Measurements from ENCODE around the gene SUCO. TPM values are rescaled to one million over a fixed set of nuclear protein-coding genes. Genes with fewer than 3 reads are reported as not detected.

Gene SUCO
- polyA plus RNA-seq, 3 donors from 2014 or later, result 7.8 to 14.0 (median 8.2) TPM

DNA sequence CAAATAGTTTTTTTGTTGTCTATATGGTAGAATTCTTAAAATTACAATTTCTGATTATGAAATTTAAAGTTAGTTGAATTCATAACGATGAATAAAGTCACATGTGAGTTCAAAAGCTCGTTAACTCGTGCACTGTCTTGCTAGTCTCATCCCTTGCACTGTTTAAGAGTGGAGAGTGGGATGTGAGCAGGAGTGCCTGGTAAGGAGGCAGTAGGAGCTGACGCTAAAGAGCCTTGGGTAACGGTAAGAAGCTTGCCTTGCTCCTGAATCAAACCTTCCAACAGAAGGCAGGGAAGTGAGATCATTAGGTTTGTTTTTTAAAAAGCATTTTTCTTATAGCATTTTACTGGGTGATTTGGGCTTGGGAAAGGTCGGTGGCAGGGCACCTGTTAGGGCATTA is 123.6 kb downstream of the SUCO start:
- Mint-ChIP-seq H3K27ac (peak overlapping the region in 2 of 6 donors; percentile 2 to 74), H3K36me3 (peaks cover 7 to 24% (median 15%) of the 10 kb centered on the region in 3 donors), H3K9me3 (no peaks in the 10 kb centered on the region), H3K27me3 (ENCODE audit: low read depth in 3 of 3) (peaks cover 4 to 9% (median 7%) of the 10 kb centered on the region in 3 donors), H3K4me3 (peak overlapping the region in 3 of 5 donors; percentile 3 to 21 (median 3)), H3K4me1 (peaks cover 32 to 49% of the 10 kb centered on the region in 2 donors)
- no peak for DNase-seq

DNA sequence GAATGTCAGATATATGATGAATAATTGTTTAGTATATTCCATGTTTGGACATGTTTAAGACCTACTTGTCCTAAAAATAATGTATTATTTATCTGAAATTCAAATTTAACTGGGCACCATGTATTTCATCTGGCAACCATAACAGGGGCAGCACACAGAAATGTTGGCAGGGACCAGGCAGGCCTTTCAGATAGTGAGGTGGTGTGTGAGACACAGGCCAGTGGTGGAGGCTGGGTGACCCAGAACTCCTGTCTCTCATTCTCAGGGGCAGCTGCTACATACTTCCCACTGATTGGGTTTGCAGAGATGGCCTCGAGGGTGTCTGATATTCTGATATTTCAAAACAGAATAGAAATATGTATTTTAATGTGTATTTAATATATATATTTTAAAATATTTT is 124.6 kb downstream of the SUCO start:
- peaks cover 38 to 59% of the 10 kb centered on the region in 2 donors for H3K4me1 Mint-ChIP-seq
- no peak for DNase-seq
- peaks cover 9 to 27% (median 15%) of the 10 kb centered on the region in 3 donors for H3K36me3 Mint-ChIP-seq
- no peak overlapping the region for H3K4me3 Mint-ChIP-seq
- H3K27ac Mint-ChIP-seq, result peak overlapping the region in 1 of 6 donors; percentile 49
- H3K27me3 Mint-ChIP-seq (ENCODE audit: low read depth in 3 of 3), result peaks cover 4 to 9% (median 9%) of the 10 kb centered on the region in 3 donors
- no peaks in the 10 kb centered on the region for H3K9me3 Mint-ChIP-seq

GRCh38 chr1:172658871-172659453 is 126.0 kb downstream of the SUCO start, which contains the start of gene FASLG:
Gene FASLG (plus strand): TSS chr1:172659103. CDS start chr1:172659202, 99 bp downstream.
- peaks cover 48 to 65% of the 10 kb centered on the region in 2 donors for H3K4me1 Mint-ChIP-seq
- peak; percentile 74 to 83 (median 82) for DNase-seq
- peak within 1 kb of the TSS; percentile 98 to 99 (median 99) for H3K27ac Mint-ChIP-seq
- H3K27me3 Mint-ChIP-seq (ENCODE audit: low read depth in 3 of 3), result peaks cover 7 to 16% (median 13%) of the 10 kb centered on the region in 3 donors
- H3K36me3 Mint-ChIP-seq, result peaks cover 18 to 39% (median 24%) of the 10 kb centered on the region in 3 donors
- H3K4me3 Mint-ChIP-seq, result peak within 1 kb of the TSS; percentile 96 to 100 (median 98)
- no peaks in the 10 kb centered on the region for H3K9me3 Mint-ChIP-seq

DNA sequence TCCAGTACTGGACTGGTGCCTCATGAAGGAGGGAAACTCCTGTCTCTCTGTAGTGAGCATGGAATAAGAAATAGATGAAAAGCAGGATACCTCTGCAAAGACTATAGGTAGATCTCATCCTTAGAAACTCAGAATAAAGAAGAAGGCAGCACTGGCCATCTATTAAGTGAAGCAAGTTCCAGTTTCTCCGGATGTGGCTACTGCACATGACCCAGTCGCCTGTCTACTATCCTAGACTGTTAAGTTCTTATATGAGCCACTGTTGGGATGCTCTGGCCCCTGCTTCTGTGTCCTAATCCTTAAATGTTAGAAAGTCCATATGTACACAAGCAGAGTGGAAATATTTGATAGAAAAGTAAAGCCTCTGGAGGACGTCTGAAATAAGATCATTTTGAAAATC is 128.2 kb downstream of the SUCO start:
- Mint-ChIP-seq H3K9me3 (no peaks in the 10 kb centered on the region), H3K4me1 (peaks cover 69 to 86% of the 10 kb centered on the region in 2 donors), H3K4me3 (peak overlapping the region; percentile 96 to 100 (median 98)), H3K36me3 (peaks cover 38 to 58% (median 43%) of the 10 kb centered on the region in 3 donors), H3K27ac (peak overlapping the region; percentile 96 to 99 (median 99)), H3K27me3 (ENCODE audit: low read depth in 3 of 3) (peaks cover 7 to 16% (median 13%) of the 10 kb centered on the region in 3 donors)
- DNase-seq, result peak; percentile 50 to 60 (median 53)

Other genes with a start within 250 kb of the SUCO start
- not detected for gene C1orf105, start 112.5 kb upstream of the SUCO start, polyA plus RNA-seq
- 10 to 100 TPM; 77.1 to 90.0 (median 83.4) TPM for gene PIGC, start 89.1 kb upstream of the SUCO start, polyA plus RNA-seq
- gene FASLG, start 126.0 kb downstream of the SUCO start, polyA plus RNA-seq, result 10 to 100 TPM; 20.7 to 60.6 (median 40.2) TPM